HFFc6 (cell line): ENCODE measurements around the gene WDR33. TPM values are rescaled to one million over a fixed set of nuclear protein-coding genes. Genes with fewer than 3 reads are reported as not detected.
A peak's percentile ranks its signal among the peaks of the same experiment; 100 is the strongest.
"Not testable (repeated sequence)": the region's sequence is repeated elsewhere in the genome, so short reads cannot be mapped to it uniquely, and the experiment has no call there.

Experiments
- DNase-seq: peaks from one replicate; pipeline ENCODE4 v3.0.0-alpha.2; 2018
- H3K27ac Mint-ChIP-seq: 2 replicates; pipeline ENCODE4 v1.8.0; 2020; ENCODE audit warnings: mild to moderate bottlenecking, mixed read lengths
- H3K27me3 Mint-ChIP-seq: 2 replicates; pipeline ENCODE4 v1.8.0; 2021; ENCODE audit warnings: mild to moderate bottlenecking, moderate library complexity, mixed read lengths; ENCODE audit not compliant: insufficient read depth
- H3K36me3 Mint-ChIP-seq: 2 replicates; pipeline ENCODE4 v1.8.0; 2021; ENCODE audit warnings: low read depth, mixed read lengths
- H3K4me1 Mint-ChIP-seq: 2 replicates; pipeline ENCODE4 v1.8.0; 2020; ENCODE audit warnings: low read depth, mixed read lengths
- H3K4me3 Mint-ChIP-seq: 2 replicates; pipeline ENCODE4 v1.8.0; 2020; ENCODE audit warnings: mild to moderate bottlenecking, moderate library complexity, mixed read lengths
- H3K9me3 Mint-ChIP-seq: 2 replicates; pipeline ENCODE4 v1.8.0; 2020; ENCODE audit warnings: mild to moderate bottlenecking, mixed read lengths
- CTCF ChIP-seq: fragments of 200-600 bp; sonication (generic); IDR thresholded peaks from 2 replicates; pipeline ENCODE4 v1.5.0; 2021; ENCODE audit warnings: antibody characterized with exemption, mild to moderate bottlenecking
- total RNA-seq, 6 experiments: library from RNA; stranded (reverse); fragmentation: NEBNext Ultra II Directional; extraction: Animal tissue kit (Norgen Biotek cat#: 25700); gene quantifications; 2 replicates in 1 of 6; 3 replicates in 5 of 6; pipeline ENCODE4 v1.2.3, GENCODE V29; 2021

The WDR33 gene
- total RNA-seq, 6 experiments from 2014 or later = 36.3 to 40.1 (median 39.4) TPM

DNA sequence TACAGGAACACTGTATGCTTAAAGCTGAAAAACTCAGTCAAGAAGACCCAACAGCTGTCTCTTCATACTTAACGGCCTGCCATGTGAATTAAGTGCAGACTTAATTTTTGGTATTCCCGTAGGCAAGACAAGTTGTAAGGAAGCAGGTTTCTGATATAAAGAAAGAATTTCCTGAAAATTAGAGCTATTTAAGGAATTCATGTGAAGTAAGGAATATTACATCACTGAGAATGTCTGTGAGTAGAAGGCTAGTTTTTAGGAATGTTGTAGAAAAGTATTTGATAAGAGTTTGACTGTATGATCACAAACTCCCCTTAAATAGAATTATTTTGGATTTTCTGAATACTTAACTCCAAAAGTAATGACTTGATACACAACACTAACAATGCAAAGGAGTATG lies 51.0 kb downstream of the WDR33 start:
- Mint-ChIP-seq H3K27ac (no peak overlapping the region), H3K4me1 (peaks cover 35% of the 10 kb centered on the region), H3K27me3 (no peaks in the 10 kb centered on the region), H3K36me3 (peaks cover 21% of the 10 kb centered on the region), H3K4me3 (no peak overlapping the region), H3K9me3 (no peaks in the 10 kb centered on the region)
- DNase-seq = no peak
- no peak for TF ChIP-seq CTCF

DNA sequence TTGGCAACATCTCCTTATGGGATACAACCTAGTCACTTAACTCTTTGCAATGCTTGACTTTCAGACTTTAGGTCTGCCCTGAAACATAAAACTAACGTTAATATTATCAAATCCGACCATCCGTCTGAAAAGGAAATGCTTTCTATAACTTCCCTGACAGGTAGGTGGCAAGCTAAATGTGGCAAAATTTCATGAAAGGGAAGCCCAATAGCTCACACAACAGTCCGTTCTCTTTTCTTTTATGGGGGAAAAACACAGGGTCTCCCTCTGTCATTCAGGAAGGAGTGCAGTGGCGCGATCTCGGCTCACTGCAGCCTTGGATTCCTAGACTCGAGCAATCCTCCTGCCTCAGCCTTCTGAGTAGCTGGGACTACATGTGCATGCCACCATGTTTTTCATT lies 56.8 kb downstream of the WDR33 start:
- H3K27ac Mint-ChIP-seq = no peak overlapping the region
- no peaks in the 10 kb centered on the region; the same call in 1 of the 2 replicates for H3K27me3 Mint-ChIP-seq
- no peak overlapping the region for H3K4me3 Mint-ChIP-seq
- H3K36me3 Mint-ChIP-seq = peaks cover 7% of the 10 kb centered on the region
- H3K4me1 Mint-ChIP-seq = peaks cover 8% of the 10 kb centered on the region
- no peak for TF ChIP-seq CTCF
- no peaks in the 10 kb centered on the region for H3K9me3 Mint-ChIP-seq
- DNase-seq = no peak

DNA sequence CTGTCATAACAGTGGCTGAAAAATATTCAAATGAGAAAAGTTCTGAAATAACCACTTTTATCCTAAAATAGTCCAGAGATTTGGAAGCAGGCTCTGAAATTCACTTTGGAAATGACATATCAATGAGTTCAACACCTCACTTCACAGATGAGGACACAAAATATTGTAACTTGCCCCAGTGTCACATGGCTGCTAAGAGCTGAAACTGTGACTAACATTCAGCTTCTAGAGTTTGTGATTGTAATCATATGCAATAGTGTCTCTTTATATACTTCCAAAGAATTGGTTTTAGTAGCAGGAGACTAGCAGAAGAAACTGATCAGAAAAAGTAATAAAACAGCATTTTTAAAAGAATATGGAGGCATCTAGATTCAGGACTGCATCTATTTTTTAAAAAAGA lies 57.6 kb downstream of the WDR33 start:
- peaks cover 8% of the 10 kb centered on the region for H3K4me1 Mint-ChIP-seq
- no peak overlapping the region for H3K4me3 Mint-ChIP-seq
- no peak overlapping the region for H3K27ac Mint-ChIP-seq
- no peak for TF ChIP-seq CTCF
- DNase-seq = no peak
- H3K36me3 Mint-ChIP-seq = peaks cover 12% of the 10 kb centered on the region
- H3K9me3 Mint-ChIP-seq = no peaks in the 10 kb centered on the region
- H3K27me3 Mint-ChIP-seq = no peaks in the 10 kb centered on the region; the same call in 1 of the 2 replicates

GRCh38 chr2:127749537-127749936 lies 61.4 kb downstream of the WDR33 start:
- not testable (repeated sequence) for H3K4me1 Mint-ChIP-seq, H3K27me3 Mint-ChIP-seq, H3K9me3 Mint-ChIP-seq, H3K4me3 Mint-ChIP-seq, DNase-seq
- peak overlapping the region; percentile 53; the same call in 1 of the 2 replicates for H3K27ac Mint-ChIP-seq
- H3K36me3 Mint-ChIP-seq = peaks cover 28% of the 10 kb centered on the region

GRCh38 chr2:127747621-127748020 lies 63.4 kb downstream of the WDR33 start:
- Mint-ChIP-seq H3K4me3 (no peak overlapping the region), H3K9me3 (no peaks in the 10 kb centered on the region), H3K27me3 (no peaks in the 10 kb centered on the region; the same call in 1 of the 2 replicates), H3K4me1 (peaks cover 17% of the 10 kb centered on the region), H3K36me3 (peaks cover 34% of the 10 kb centered on the region), H3K27ac (no peak overlapping the region)
- DNase-seq = no peak
- TF ChIP-seq CTCF = no peak

DNA sequence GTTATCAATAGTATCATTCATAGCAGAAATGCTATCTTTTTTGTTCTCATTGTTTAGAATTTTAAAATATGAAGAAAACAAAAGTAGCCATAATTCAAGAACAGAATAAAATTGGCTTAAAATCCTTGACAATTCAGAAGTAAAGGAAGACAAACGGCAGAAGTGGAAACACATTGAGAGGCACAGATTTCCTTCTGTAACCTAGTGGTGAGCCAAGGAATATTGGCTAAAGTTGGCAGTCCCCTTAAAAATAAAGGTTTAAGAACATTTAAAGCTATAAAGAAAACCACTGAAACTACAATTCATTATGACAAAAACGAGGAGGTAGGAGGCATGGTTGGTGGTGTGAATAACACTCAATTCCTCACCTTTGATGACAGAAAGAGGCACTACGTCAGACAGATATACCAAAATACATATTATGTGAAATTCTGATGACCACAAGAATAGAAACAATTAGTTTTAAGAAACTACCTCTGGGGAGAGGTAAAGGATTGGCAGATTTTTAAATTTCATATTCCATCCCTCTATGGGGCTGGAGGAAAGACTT lies 67.4 kb downstream of the WDR33 start:
- H3K27ac Mint-ChIP-seq = no peak overlapping the region
- peak; percentile 46 for TF ChIP-seq CTCF
- no peaks in the 10 kb centered on the region for H3K9me3 Mint-ChIP-seq
- DNase-seq = no peak
- peaks cover 21% of the 10 kb centered on the region for H3K4me1 Mint-ChIP-seq
- no peaks in the 10 kb centered on the region; the same call in 1 of the 2 replicates for H3K27me3 Mint-ChIP-seq
- peaks cover 53% of the 10 kb centered on the region for H3K36me3 Mint-ChIP-seq
- H3K4me3 Mint-ChIP-seq = no peak overlapping the region
